Measurements from ENCODE around the gene WSCD2. TPM values are rescaled to one million over a fixed set of nuclear protein-coding genes. Genes with fewer than 3 reads are reported as not detected.

The WSCD2 gene
- polyA plus RNA-seq, 1 donor from 2014 or later, result 5.8 TPM

DNA sequence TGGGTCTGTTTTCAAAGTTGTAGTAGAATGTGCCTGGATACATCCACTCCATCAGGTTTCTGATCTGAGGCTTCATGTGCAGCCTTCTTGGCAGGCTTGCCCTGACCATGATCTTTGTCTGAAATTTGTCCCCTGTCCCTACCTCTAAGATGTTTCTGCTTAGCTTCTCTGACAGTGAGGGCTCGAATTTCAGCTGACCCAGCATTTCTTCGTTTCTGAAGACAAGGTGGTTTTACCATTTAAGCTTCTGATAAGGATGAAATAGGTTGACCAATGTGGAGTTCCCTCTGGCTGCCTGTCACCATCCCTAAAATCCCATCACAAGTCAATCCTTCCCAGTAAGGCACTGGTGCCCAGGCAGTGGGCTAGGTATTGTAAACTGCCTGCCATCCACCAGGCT lies 153.1 kb downstream of the WSCD2 start:
- Histone ChIP-seq H3K27ac (ENCODE audit: low read length) (no peak overlapping the region), H3K9me2 (ENCODE audit: insufficient read depth, low read length) (no peaks in the 10 kb centered on the region)

GRCh38 chr12:108282676-108283075 lies 153.6 kb downstream of the WSCD2 start:
- Histone ChIP-seq H3K79me2 (replicated peaks; ENCODE audit: insufficient read depth, low read length) (no peaks in the 10 kb centered on the region), H3K9me2 (ENCODE audit: insufficient read depth, low read length) (no peaks in the 10 kb centered on the region), H3K27me3 (ENCODE audit: insufficient read depth, low read depth, low read length) (no peaks in the 10 kb centered on the region), H3K36me3 (ENCODE audit: insufficient read depth, low read length) (no peaks in the 10 kb centered on the region), H3K9ac (ENCODE audit: low read length) (no peak overlapping the region), H4K20me1 (ENCODE audit: insufficient read depth) (no peaks in the 10 kb centered on the region), H3K9me3 (ENCODE audit: low read length) (no peaks in the 10 kb centered on the region), H3K4me2 (ENCODE audit: low read length) (no peak overlapping the region), H3K27ac (ENCODE audit: low read length) (no peak overlapping the region), H2AFZ (ENCODE audit: low read depth, low read length) (no peak overlapping the region), H3F3A (ENCODE audit: insufficient read depth, low read length, poor library complexity, severe bottlenecking) (no peaks in the 10 kb centered on the region), H3K4me3 (ENCODE audit: low read length) (no peak overlapping the region)
- no peak for TF ChIP-seq TAF1 (IDR thresholded peaks at IDR 0.05; ENCODE audit: low read depth)
- TF ChIP-seq CTCF (IDR thresholded peaks at IDR 0.05; ENCODE audit: poor library complexity, severe bottlenecking), result no peak
- TF ChIP-seq MXI1 (conservative IDR thresholded peaks at IDR 0.05; ENCODE audit: poor library complexity, severe bottlenecking), result no peak
- TF ChIP-seq REST (IDR thresholded peaks at IDR 0.05; ENCODE audit: borderline replicate concordance), result no peak
- no peak for TF ChIP-seq EP300 (conservative IDR thresholded peaks at IDR 0.05; ENCODE audit: poor library complexity, severe bottlenecking)
- no peak for TF ChIP-seq POLR2AphosphoS5 (IDR thresholded peaks at IDR 0.05)
- no peak for TF ChIP-seq EZH2 (IDR thresholded peaks at IDR 0.05; ENCODE audit: borderline replicate concordance, insufficient read depth, low read length, poor library complexity, severe bottlenecking)

More for the DNA sequence above, 153.1 kb downstream of the WSCD2 start:
- Histone ChIP-seq H3K9me3 (ENCODE audit: low read length) (no peaks in the 10 kb centered on the region), H3K4me3 (ENCODE audit: low read length) (no peak overlapping the region), H3K27me3 (ENCODE audit: insufficient read depth, low read depth, low read length) (no peaks in the 10 kb centered on the region), H3K9ac (ENCODE audit: low read length) (no peak overlapping the region), H3K79me2 (replicated peaks; ENCODE audit: insufficient read depth, low read length) (no peaks in the 10 kb centered on the region), H3K36me3 (ENCODE audit: insufficient read depth, low read length) (no peaks in the 10 kb centered on the region), H2AFZ (ENCODE audit: low read depth, low read length) (no peak overlapping the region), H3F3A (ENCODE audit: insufficient read depth, low read length, poor library complexity, severe bottlenecking) (no peaks in the 10 kb centered on the region), H3K4me2 (ENCODE audit: low read length) (no peak overlapping the region), H4K20me1 (ENCODE audit: insufficient read depth) (no peaks in the 10 kb centered on the region)
- TF ChIP-seq REST (IDR thresholded peaks at IDR 0.05; ENCODE audit: borderline replicate concordance) (no peak), POLR2AphosphoS5 (IDR thresholded peaks at IDR 0.05) (no peak), MXI1 (conservative IDR thresholded peaks at IDR 0.05; ENCODE audit: poor library complexity, severe bottlenecking) (no peak), EZH2 (IDR thresholded peaks at IDR 0.05; ENCODE audit: borderline replicate concordance, insufficient read depth, low read length, poor library complexity, severe bottlenecking) (no peak), RAD21 (conservative IDR thresholded peaks at IDR 0.05) (no peak), SMC3 (conservative IDR thresholded peaks at IDR 0.05; ENCODE audit: poor library complexity) (no peak), EP300 (conservative IDR thresholded peaks at IDR 0.05; ENCODE audit: poor library complexity, severe bottlenecking) (no peak), TAF1 (IDR thresholded peaks at IDR 0.05; ENCODE audit: low read depth) (no peak), CTCF (IDR thresholded peaks at IDR 0.05; ENCODE audit: poor library complexity, severe bottlenecking) (no peak)

All from neural cell (in vitro differentiated cells).